Fibroblast of the aortic adventitia (primary cell): Measurements from ENCODE around the gene MBNL2. TPM values are rescaled to one million over a fixed set of nuclear protein-coding genes. Genes with fewer than 3 reads are reported as not detected.

Experiments
- DNase-seq: peaks from one replicate; pipeline ENCODE4 v3.0.0-alpha.2; 2010; ENCODE audit warnings: low read depth
- H3K4me3 ChIP-seq: 2 replicates; pipeline ENCODE4 v1.5.1; 2011; ENCODE audit warnings: low read depth, mild to moderate bottlenecking, control low read depth, low read length, moderate library complexity
- total RNA-seq: library from RNA; depleted of rRNA; stranded (reverse); fragments of >200 nt; gene quantifications from 2 replicates; pipeline ENCODE4 v1.2.3, GENCODE V29; 2012; ENCODE audit warnings: low replicate concordance
- TF ChIP-seq, protein P1 (sequence below): IDR thresholded peaks from 2 replicates; pipeline ENCODE4 v1.5.1; 2011; ENCODE audit warnings: mild to moderate bottlenecking, low read length, control low read depth, inconsistent platforms; ENCODE audit not compliant: insufficient read depth

The MBNL2 gene
- total RNA-seq, 1 donor, result 120 TPM

DNA sequence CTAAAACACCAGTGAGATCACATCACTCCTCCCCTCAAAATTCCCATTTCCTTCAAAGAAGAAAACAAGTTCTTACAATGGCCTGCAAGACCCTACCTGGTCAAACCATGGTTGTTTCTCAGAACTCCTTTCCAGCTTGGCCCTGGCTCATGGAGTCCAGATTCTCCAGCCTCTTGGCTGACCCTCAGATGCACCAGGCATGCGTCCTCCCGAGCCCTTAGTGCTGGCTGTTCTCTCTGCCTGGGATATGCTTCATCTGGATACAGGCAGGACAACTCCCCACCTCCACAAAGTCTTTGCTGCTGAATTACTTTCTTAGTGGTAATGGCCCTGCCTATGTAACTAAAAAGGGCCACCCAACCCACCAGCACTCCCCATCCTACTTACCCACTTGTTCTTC, 94.3 kb downstream of the MBNL2 start:
- no peak for DNase-seq
- no peak overlapping the region for H3K4me3 ChIP-seq
- TF ChIP-seq, protein P1, sequence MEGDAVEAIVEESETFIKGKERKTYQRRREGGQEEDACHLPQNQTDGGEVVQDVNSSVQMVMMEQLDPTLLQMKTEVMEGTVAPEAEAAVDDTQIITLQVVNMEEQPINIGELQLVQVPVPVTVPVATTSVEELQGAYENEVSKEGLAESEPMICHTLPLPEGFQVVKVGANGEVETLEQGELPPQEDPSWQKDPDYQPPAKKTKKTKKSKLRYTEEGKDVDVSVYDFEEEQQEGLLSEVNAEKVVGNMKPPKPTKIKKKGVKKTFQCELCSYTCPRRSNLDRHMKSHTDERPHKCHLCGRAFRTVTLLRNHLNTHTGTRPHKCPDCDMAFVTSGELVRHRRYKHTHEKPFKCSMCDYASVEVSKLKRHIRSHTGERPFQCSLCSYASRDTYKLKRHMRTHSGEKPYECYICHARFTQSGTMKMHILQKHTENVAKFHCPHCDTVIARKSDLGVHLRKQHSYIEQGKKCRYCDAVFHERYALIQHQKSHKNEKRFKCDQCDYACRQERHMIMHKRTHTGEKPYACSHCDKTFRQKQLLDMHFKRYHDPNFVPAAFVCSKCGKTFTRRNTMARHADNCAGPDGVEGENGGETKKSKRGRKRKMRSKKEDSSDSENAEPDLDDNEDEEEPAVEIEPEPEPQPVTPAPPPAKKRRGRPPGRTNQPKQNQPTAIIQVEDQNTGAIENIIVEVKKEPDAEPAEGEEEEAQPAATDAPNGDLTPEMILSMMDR, result no peak

DNA sequence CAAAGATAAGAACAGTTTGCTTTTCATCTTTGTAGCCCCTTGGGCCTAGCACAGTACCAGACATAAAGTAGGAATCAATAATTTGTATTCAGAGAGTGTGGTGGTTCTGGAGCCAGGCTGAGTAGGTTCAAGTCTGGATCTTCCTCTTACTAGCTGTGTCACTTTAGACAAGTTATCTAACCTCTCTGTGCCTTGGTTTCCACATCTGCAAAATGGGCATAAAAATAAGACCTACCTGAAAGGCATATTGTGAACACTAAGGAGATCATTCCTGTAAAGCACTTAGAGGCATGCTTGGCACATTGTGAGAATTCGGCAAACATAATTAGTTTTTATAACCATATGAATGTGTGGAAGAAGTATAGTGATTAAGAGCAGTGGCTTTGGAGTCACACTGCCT, 95.8 kb downstream of the MBNL2 start:
- TF ChIP-seq, protein P1, result no peak
- no peak overlapping the region for H3K4me3 ChIP-seq
- no peak for DNase-seq

DNA sequence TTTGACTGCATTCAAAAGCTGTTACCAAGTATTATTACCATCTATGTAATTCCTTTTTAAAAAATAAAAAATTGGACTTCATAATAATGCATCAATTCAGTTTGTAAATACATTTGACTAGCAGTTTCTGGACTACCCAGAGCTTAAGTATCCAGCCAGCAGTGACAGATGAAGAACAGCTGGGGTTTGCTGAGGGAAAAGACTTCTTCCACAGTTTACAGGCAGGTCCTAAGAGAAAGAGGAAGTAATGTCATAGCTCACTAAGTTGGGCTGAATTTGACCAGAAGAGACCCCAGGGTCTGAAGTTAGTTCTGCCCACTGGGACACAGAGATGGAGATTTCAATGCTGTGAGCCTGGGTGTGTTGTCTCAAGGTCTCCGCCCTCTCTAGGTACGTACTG, 96.4 kb downstream of the MBNL2 start:
- no peak overlapping the region for H3K4me3 ChIP-seq
- DNase-seq, result no peak
- TF ChIP-seq, protein P1, result no peak

DNA sequence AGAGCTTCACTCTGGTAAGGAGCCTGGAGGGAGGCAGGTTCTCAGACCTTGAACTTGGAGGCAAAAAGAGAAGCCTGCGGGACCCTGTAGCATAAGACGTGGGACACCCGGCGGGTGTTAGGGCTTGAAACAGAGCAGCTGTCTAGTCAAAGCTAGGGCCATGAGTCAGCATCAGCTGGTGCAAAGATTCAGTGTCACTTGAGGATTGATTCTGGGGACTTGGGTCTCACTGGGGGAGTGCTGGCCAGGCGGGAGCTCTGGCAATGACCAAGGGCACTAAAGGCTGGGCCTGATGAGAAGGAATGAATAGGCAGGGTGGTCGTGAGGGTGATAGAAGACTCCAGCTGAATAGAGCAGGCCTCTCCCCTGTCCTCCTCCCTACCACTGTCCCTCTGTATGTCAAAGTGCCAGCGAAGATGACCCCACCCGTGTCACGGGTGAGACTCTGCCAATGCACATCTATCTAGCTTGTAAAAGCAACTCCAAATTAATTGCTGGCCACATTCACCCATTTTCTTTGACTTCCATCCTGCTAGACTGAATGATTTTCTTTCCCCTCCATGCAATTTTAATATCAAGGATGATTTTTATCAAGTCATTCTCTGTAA, 97.1 kb downstream of the MBNL2 start:
- DNase-seq, result no peak
- TF ChIP-seq, protein P1, result no peak
- no peak overlapping the region for H3K4me3 ChIP-seq

DNA sequence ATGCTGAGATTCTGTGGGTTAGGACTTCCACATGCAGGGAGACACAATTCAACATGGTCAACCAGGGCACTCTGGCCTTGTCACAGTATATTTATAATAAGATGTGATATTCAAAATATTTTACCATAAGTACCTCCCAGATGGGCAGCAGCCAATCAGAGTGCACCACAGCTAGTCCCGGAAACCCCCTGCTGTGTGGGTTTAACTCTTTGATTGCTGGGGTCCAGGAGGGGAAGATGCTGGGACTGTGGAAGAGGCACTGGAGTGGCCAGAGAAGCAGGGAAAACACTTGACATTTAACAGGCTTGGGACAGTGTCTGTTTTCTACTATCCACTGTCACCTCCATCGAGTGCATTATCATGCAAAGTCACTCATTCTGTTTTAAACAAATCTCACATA, 99.0 kb downstream of the MBNL2 start:
- no peak overlapping the region for H3K4me3 ChIP-seq
- TF ChIP-seq, protein P1, result no peak
- DNase-seq, result no peak

DNA sequence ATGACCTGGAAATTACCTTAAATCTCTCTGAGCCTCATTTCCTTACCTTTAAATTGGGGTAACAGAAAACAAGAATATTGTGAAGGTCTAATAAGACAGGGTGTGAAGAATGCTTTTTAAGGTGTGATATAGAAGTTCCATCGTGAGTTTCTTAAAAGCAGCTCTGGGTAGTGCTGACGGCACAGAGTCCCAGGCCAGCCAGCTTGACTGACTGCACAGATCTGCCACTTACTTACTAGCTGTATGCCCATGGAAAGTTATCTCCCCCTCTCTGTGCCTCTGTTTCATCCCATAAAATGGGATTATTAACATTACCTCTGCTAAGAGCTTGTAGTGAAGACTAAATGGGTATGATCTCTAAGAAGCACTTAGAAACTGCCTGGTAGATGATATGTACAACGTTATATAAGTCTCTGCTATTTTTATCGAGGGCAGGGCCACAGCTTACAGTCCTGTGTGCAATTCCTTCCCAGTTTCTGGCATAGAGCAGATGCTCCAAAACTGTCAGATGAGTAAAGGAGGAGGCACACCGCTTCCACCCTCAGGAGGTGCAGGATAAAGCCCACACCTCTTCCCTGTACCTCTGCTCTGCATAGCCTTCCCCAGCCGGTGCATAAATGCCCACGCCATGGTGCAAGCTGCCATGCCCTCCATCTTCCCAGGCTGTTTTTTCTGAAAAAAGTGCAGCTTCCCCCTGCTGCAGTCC, 99.6 kb downstream of the MBNL2 start:
- TF ChIP-seq, protein P1, result no peak
- no peak for DNase-seq
- no peak overlapping the region for H3K4me3 ChIP-seq
